PC-3 (cell line): ENCODE data around the gene EXOSC10. TPM values are rescaled to one million over a fixed set of nuclear protein-coding genes. Genes with fewer than 3 reads are reported as not detected.
"Not testable (repeated sequence)": the region's sequence is repeated elsewhere in the genome, so short reads cannot be mapped to it uniquely, and the experiment has no call there.

Experiments
- ATAC-seq: fragments of 200-7000 bp; cut with Tn5 transposase; 2 replicates; pipeline ENCODE4 v1.9.1; 2020; ENCODE audit warnings: mild to moderate bottlenecking, moderate library complexity
- BruUV-seq: library from RNA; stranded (reverse); fragments of 400-500 nt; replicated peaks from 2 replicates; lab custom pipeline; 2021; lab: Mats Ljungman, UMichigan
- CTCF ChIA-PET: fragments of 300-600 bp; sonication (Branson Sonifier 250); formaldehyde crosslinking; loops from one replicate; lab custom pipeline; 2022; ENCODE audit warnings: antibody characterized with exemption; lab: Charles Lee
- POLR2A ChIA-PET: fragments of 300-600 bp; sonication (Branson Sonifier 250); formaldehyde crosslinking; loops from one replicate; lab custom pipeline; 2022; ENCODE audit warnings: antibody characterized with exemption; ENCODE audit not compliant: unreplicated experiment; lab: Charles Lee
- DNase-seq: peaks from one replicate; pipeline ENCODE4 v3.0.0-alpha.2; 2015
- H2AFZ ChIP-seq: fragments of 300-600 bp; sonication (generic); 2 replicates; pipeline ENCODE4 v1.6.0; 2016; ENCODE audit warnings: antibody characterized with exemption, low read length
- H3F3A ChIP-seq: fragments of 300-600 bp; sonication (generic); one replicate; pipeline ENCODE4 v1.6.0; 2017; ENCODE audit warnings: antibody characterized with exemption, low read length, control low read depth, mild to moderate bottlenecking; ENCODE audit not compliant: unreplicated experiment
- H3K27ac ChIP-seq: fragments of 300-600 bp; sonication (generic); 2 replicates; pipeline ENCODE4 v1.5.1; 2016; ENCODE audit warnings: mild to moderate bottlenecking, low read length
- H3K27me3 ChIP-seq: fragments of 300-600 bp; sonication (generic); 2 replicates; pipeline ENCODE4 v1.6.1; 2016; ENCODE audit warnings: low read length, mixed read lengths
- H3K36me3 ChIP-seq: fragments of 300-600 bp; sonication (generic); 2 replicates; pipeline ENCODE4 v1.6.1; 2016; ENCODE audit warnings: low read depth, mixed run types, low read length, mixed read lengths
- H3K4me1 ChIP-seq: fragments of 300-600 bp; sonication (generic); 2 replicates; pipeline ENCODE4 v1.5.1; 2016; ENCODE audit warnings: low read length; ENCODE audit not compliant: insufficient read depth
- H3K4me2 ChIP-seq: fragments of 300-600 bp; sonication (generic); 2 replicates; pipeline ENCODE4 v1.6.0; 2016; ENCODE audit warnings: low read length
- H3K4me3 ChIP-seq: fragments of 300-600 bp; sonication (generic); 2 replicates; pipeline ENCODE4 v1.5.1; 2016; ENCODE audit warnings: mild to moderate bottlenecking, low read length, mixed read lengths
- H3K79me2 ChIP-seq: fragments of 300-600 bp; sonication (generic); 2 replicates; pipeline ENCODE4 v1.6.1; 2017; ENCODE audit warnings: low read length, mixed read lengths
- H3K9ac ChIP-seq: fragments of 300-600 bp; sonication (generic); 2 replicates; pipeline ENCODE4 v1.6.0; 2016; ENCODE audit warnings: mild to moderate bottlenecking, low read length
- H3K9me2 ChIP-seq: fragments of 300-600 bp; sonication (generic); replicated peaks from 2 replicates; pipeline ENCODE4 v1.6.1; 2016; ENCODE audit warnings: mixed run types, low read length, mixed read lengths
- H3K9me3 ChIP-seq: fragments of 300-600 bp; sonication (generic); 2 replicates; pipeline ENCODE4 v1.6.1; 2016; ENCODE audit warnings: low read length, mixed read lengths
- H4K20me1 ChIP-seq: fragments of 300-600 bp; sonication (generic); 2 replicates; pipeline ENCODE4 v1.6.1; 2016; ENCODE audit warnings: low read length, mixed read lengths
- CTCF ChIP-seq: fragments of 300-600 bp; sonication (generic); conservative IDR thresholded peaks from 2 replicates; pipeline ENCODE4 v1.5.1; 2017; ENCODE audit warnings: antibody characterized with exemption, low read depth, mild to moderate bottlenecking, low read length
- EZH2 ChIP-seq: fragments of 300-600 bp; sonication (generic); IDR thresholded peaks from one replicate; pipeline ENCODE4 v1.6.1; 2017; ENCODE audit warnings: antibody characterized with exemption, mild to moderate bottlenecking, low read length; ENCODE audit not compliant: unreplicated experiment
- EZH2phosphoT487 ChIP-seq: fragments of 300-600 bp; sonication (generic); IDR thresholded peaks from 2 replicates; pipeline ENCODE4 v1.6.1; 2018; ENCODE audit warnings: mild to moderate bottlenecking, antibody characterized with exemption, low read length, borderline replicate concordance
- intact Hi-C: fragments of 100-400 bp; cut with micrococcal nuclease; formaldehyde crosslinking; loops from 2 replicates; pipeline ENCODE4 v1.9.0; 2023
- total RNA-seq: library from RNA; depleted of rRNA; stranded (reverse); fragments of >200 nt; gene quantifications from 2 replicates; pipeline ENCODE4 v1.2.3, GENCODE V29; 2014

EXOSC10 gene
- total RNA-seq, 1 experiment from 2014 or later, result 96.3 TPM

- no peak overlapping the region for H3K4me3 ChIP-seq
- no peaks in the 10 kb centered on the region for H3F3A ChIP-seq
- intact Hi-C loops, result no loop called here
- H2AFZ ChIP-seq, result no peak overlapping the region
- no peak overlapping the region for H3K27ac ChIP-seq
- no peaks in the 10 kb centered on the region for H4K20me1 ChIP-seq
- POLR2A ChIA-PET, result no interaction called here
- no peaks in the 10 kb centered on the region for H3K9me3 ChIP-seq
- H3K27me3 ChIP-seq, result no peaks in the 10 kb centered on the region
- no TSS peak for BruUV-seq
- DNase-seq (no peak), ATAC-seq (no peak)
- no peak overlapping the region for H3K9ac ChIP-seq
- H3K79me2 ChIP-seq, result no peaks in the 10 kb centered on the region
- H3K4me2 ChIP-seq, result no peak overlapping the region
- CTCF ChIA-PET, result no interaction called here
- H3K36me3 ChIP-seq, result no peaks in the 10 kb centered on the region
- H3K9me2 ChIP-seq, result no peaks in the 10 kb centered on the region
- TF ChIP-seq EZH2phosphoT487, result no peak
- no peak for TF ChIP-seq EZH2
- TF ChIP-seq CTCF, result no peak
- H3K4me1 ChIP-seq, result no peaks in the 10 kb centered on the region
These were observed 58.6 kb downstream of the EXOSC10 start for GRCh38 chr1:11041048-11041447.

DNA sequence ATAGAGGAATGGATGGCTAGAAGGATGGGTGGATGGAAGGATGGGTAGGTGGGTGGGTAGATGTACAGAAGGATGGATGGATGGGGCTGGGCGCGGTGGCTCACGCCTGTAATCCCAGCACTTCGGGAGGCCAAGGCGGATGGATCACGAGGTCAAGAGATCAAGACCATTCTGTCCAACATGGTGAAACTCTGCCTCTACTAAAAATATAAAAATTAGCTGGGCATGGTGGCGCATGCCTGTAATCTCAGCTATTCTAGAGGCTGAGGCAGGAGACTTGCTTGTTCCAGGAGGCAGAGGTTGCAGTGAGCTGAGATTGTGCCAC, 59.6 kb downstream of the EXOSC10 start:
- H2AFZ ChIP-seq, H3K4me2 ChIP-seq, H4K20me1 ChIP-seq, H3K9me3 ChIP-seq, intact Hi-C loops, H3K9ac ChIP-seq, H3K79me2 ChIP-seq, H3K27ac ChIP-seq, H3K27me3 ChIP-seq, POLR2A ChIA-PET, H3K4me1 ChIP-seq, H3K4me3 ChIP-seq, H3K9me2 ChIP-seq, BruUV-seq, H3K36me3 ChIP-seq, DNase-seq, H3F3A ChIP-seq, ATAC-seq: not testable (repeated sequence)
- CTCF ChIA-PET, result interaction anchor here (0.6 kb wide), 1 partner anchor 28 kb away, joined by 6 read pairs; no protein-coding TSS in a partner anchor

DNA sequence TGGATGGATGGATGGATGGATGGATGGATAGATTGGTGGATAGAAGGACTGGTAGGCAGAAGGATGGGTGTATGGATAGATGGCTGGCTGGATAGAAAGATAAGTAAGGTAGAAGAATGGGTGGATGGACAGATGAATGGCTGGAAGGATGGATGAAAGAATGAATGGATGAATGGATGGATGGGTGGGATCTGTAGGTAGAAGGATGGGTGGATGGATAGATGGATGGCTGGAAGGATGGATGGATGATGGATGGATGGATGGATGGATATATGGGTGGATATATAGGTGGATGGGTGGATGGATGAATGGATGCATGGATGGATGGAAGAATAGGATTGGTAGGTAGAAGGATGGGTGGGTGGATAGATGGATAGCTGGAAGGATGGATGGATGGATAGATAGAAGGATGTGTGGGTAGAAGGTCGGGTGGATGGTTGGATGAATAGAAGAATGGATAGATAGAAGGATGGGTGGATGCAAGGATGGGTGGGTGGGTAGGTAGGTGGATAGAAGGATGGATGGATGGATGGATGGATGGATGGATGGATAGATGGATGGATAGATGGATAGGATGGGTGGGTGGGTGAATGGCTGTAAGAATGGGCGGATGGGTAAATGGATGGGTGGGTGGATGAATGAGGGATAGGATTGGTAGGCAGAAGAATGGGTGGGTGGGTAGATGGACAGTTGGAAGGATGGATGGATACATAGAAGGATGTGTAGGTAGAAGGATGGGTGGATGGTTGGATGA, 60.1 kb downstream of the EXOSC10 start:
- Histone ChIP-seq H3K27me3 (no peaks in the 10 kb centered on the region), H3K4me2 (no peak overlapping the region), H4K20me1 (no peaks in the 10 kb centered on the region), H3K36me3 (no peaks in the 10 kb centered on the region), H3K9me3 (no peaks in the 10 kb centered on the region), H3K9me2 (no peaks in the 10 kb centered on the region), H2AFZ (no peak overlapping the region), H3K79me2 (no peaks in the 10 kb centered on the region), H3K27ac (no peak overlapping the region), H3K4me1 (no peaks in the 10 kb centered on the region), H3F3A (no peaks in the 10 kb centered on the region), H3K4me3 (no peak overlapping the region), H3K9ac (no peak overlapping the region)
- no TSS peak for BruUV-seq
- POLR2A ChIA-PET, result no interaction called here
- TF ChIP-seq CTCF (no peak), EZH2phosphoT487 (no peak), EZH2 (no peak)
- DNase-seq (no peak), ATAC-seq (no peak)
- CTCF ChIA-PET, result interaction anchor here (0.6 kb wide), 1 partner anchor 28 kb away, joined by 6 read pairs; no protein-coding TSS in a partner anchor
- intact Hi-C loops, result loop anchor here (10.0 kb wide), 1 partner anchor 145 kb away; the partner anchor contains the start of gene ANGPTL7
